GM10248 (cell line): Measurements from ENCODE around the gene GPR62.

Source experiments
- CTCF ChIA-PET: fragments of 300-600 bp; sonication (Branson Sonifier 250); formaldehyde crosslinking; extraction: SDS; loops from one replicate; lab custom pipeline; 2021; ENCODE audit warnings: antibody characterized with exemption; lab: Yijun Ruan, JAX
- POLR2A ChIA-PET: fragments of 350-650 bp; sonication (Branson Sonifier 250); formaldehyde crosslinking; extraction: SDS; loops from one replicate; lab custom pipeline; 2020; ENCODE audit warnings: antibody characterized with exemption; lab: Yijun Ruan, JAX
- DNase-seq: peaks from one replicate; pipeline ENCODE4 v3.0.0; 2012; ENCODE audit errors: extremely low spot score
- TF ChIP-seq, protein P1 (sequence below): IDR thresholded peaks from 2 replicates; pipeline ENCODE4 v1.5.1; 2012; ENCODE audit warnings: mild to moderate bottlenecking, low read depth; ENCODE audit errors: extremely low read depth, missing control alignments, control extremely low read depth

The GPR62 gene

GRCh38 chr3:51968170-51968775 lies 13.1 kb downstream of the GPR62 start:
- CTCF ChIA-PET, result interaction anchor here (6.0 kb wide), 1 partner anchor 26 kb away, joined by 40 read pairs; the partner anchor contains the start of genes PARP3 and RRP9
- TF ChIP-seq, protein P1, sequence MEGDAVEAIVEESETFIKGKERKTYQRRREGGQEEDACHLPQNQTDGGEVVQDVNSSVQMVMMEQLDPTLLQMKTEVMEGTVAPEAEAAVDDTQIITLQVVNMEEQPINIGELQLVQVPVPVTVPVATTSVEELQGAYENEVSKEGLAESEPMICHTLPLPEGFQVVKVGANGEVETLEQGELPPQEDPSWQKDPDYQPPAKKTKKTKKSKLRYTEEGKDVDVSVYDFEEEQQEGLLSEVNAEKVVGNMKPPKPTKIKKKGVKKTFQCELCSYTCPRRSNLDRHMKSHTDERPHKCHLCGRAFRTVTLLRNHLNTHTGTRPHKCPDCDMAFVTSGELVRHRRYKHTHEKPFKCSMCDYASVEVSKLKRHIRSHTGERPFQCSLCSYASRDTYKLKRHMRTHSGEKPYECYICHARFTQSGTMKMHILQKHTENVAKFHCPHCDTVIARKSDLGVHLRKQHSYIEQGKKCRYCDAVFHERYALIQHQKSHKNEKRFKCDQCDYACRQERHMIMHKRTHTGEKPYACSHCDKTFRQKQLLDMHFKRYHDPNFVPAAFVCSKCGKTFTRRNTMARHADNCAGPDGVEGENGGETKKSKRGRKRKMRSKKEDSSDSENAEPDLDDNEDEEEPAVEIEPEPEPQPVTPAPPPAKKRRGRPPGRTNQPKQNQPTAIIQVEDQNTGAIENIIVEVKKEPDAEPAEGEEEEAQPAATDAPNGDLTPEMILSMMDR, result no peak
- no peak for DNase-seq
- POLR2A ChIA-PET, result interaction anchor here (0.6 kb wide), 1 partner anchor 89 kb away, joined by 3 read pairs; no protein-coding TSS in a partner anchor

DNA sequence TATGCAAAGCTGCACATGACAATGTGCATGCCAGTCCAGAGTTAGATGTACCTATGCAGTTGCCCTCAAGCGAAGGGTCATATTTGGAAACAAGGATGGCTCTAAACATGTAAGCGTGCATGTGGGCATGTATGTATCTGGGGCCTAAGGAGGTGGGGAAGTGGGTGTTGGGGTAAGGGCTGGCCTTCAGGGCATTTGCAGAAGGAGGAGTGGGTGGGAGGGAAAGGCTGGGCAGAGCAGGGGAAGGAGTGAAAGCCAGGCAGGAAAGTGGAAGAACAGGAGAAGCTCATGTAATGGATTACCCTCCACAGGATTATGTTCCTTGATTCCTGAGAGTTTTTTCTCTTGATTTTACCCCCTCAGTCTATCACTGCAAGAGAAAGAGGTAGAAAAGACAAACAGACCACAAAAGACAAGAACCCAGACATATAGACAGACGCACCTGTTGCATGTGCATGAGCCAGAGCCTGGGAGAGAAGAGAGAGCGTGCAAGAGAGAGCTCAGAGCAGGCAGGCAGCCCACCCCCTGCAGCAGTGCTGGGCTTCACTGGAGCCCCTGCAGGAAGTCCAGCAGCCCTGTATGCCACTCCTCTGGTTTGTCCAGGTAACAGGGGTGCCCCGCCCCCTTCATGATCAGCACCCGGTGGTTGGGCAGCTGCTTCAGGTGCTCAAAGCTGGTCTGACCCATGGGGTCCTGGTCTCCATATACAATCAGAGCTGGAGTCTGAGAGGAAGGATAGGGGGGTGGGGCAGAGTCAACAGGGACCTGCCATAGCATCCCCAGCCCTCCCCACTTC lies 13.9 kb downstream of the GPR62 start:
- ChIA-PET POLR2A (interaction anchor here (0.6 kb wide), 1 partner anchor 474 kb away, joined by 3 read pairs; no protein-coding TSS in a partner anchor), CTCF (interaction anchor here (4.2 to 6.0 kb wide), 2 partner anchors 14 to 27 kb away, joined by 17 to 40 read pairs; partner anchors contain the start of genes ACY1, PARP3 and RRP9)
- no peak for DNase-seq

GRCh38 chr3:51969841-51970240 lies 14.7 kb downstream of the GPR62 start:
- CTCF ChIA-PET, result interaction anchor here (4.2 to 6.0 kb wide), 2 partner anchors 13 to 28 kb away, joined by 17 to 40 read pairs; partner anchors contain the start of genes ACY1, PARP3 and RRP9
- no peak for DNase-seq
- POLR2A ChIA-PET, result interaction anchor here (0.6 kb wide), 1 partner anchor 474 kb away, joined by 3 read pairs; no protein-coding TSS in a partner anchor
- TF ChIP-seq, protein P1, result no peak

More for the DNA sequence above, 13.9 kb downstream of the GPR62 start:
- TF ChIP-seq, protein P1, result no peak

GRCh38 chr3:51970606-51971300 lies 15.6 kb downstream of the GPR62 start:
- TF ChIP-seq, protein P1, result no peak
- DNase-seq, result no peak
- CTCF ChIA-PET, result interaction anchor here (4.2 to 6.0 kb wide), 2 partner anchors 12 to 29 kb away, joined by 17 to 40 read pairs; partner anchors contain the start of genes ACY1, PARP3 and RRP9
- POLR2A ChIA-PET, result no interaction called here

DNA sequence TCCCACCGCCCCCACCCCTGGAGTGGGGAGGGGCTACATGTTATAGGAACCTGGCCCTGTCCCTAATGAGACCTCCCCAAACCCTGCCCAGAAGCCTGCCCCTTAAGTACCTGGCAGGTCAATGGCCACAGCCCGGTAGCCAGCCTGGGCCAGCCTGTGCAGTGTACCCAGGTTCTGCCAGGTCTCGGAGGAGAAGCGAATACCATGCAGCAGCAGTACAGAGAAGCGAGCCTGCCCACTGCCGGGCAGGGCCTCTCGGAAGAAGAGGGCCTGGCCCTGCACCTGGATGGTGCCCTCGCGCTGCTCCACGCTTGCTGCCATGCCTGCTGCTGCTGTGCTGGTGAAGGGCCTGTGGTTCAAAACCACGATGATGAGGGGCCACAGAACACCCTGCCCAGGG lies 16.2 kb downstream of the GPR62 start:
- TF ChIP-seq, protein P1, result no peak
- CTCF ChIA-PET, result interaction anchor here (0.8 to 6.0 kb wide), 4 partner anchors 10 to 29 kb away, joined by 3 to 40 read pairs (median 10); partner anchors contain the start of genes ACY1, PARP3 and RRP9
- POLR2A ChIA-PET, result no interaction called here
- DNase-seq, result no peak
